HG03558 (cell line): ENCODE measurements around the gene PLCD3.
A peak's percentile ranks its signal among the peaks of the same experiment; 100 is the strongest.

Source experiments
- ATAC-seq: cut with Tn5 transposase; IDR thresholded peaks from one replicate; pipeline ENCODE4 v1.9.1; 2021; ENCODE audit warnings: moderate number of reproducible peaks; ENCODE audit not compliant: unreplicated experiment; ENCODE audit errors: extremely low read depth

The PLCD3 gene

DNA sequence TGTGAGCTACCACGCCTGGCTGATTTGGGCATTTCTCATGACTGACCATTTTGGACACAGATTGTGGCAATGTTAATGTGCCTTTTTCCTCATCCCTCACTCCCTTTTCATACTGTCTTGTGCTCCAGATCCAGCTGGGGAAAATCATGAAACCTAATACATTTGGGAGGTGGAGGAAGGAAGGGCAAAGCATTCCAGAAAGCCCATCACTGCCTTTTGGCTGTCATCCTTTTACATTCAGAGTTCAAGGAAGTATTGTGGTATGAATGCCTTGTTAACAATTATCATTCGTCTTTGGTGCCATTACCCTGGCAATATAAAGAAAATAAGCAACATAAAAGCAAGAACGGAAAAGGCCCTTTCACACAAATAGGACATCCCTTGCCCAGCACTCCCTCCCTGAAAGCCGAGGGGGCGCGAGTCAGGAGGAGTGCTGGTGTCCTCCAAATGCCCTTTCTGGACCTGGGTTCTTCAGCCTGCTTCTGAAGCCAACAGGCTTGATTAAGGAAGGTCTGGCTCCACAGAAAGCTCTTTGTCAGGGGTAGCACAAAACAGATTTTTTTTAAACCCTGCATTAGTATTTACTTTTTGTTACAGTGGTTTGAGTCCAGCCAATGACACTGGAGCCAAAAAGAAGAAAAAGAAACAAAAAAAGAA is 51.1 kb downstream of the PLCD3 start:
- no peak for ATAC-seq

DNA sequence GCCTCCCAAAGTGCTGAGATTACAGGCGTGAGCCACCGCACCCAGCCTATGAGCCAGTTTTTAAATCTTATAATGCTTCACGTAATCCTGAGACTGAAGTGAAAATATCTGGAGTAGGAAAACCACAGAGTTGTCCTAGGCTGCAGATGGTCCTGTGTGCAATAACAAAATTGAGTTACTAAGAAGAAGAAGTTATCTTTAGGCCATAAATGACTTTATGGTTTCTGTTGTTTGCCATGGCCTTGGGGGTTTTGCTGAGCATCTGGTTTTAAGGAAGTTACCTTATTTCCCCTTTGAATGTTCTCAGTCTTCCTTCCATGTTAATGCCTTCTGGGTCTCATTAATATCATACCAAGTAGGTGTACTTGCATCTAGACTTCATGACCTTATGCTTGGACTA is 54.7 kb downstream of the PLCD3 start:
- ATAC-seq: no peak

DNA sequence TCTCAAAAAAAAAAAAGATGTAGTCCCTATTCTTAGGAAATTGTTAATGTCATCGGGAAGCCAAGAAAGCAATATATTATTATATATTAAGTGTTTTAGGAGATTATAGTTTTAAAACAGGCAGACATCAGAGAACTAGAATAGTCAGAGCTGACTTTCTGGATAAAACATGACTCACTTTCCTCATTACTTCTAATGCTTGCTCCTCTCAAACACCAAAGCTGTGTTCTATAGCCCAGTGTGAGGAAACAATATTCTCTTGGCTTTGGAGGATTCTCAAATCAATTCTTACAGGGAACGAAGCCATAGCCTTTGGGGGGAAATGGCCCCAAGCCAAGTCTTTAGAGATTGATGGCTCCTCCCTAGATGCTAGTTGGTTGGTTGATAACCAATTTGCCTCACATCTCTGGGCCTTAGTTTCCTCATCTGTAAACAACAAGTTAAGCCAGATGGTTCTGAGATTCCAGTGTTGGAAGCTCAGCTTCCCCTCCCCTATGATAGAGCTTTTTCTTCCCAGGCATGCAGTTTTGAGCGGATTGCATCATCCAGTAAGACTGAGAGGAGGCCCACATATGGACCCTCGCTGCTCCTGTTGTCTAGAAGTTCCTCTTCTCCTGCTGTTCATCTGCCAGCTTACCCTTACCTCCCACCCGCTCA is 58.8 kb downstream of the PLCD3 start:
- no peak for ATAC-seq

DNA sequence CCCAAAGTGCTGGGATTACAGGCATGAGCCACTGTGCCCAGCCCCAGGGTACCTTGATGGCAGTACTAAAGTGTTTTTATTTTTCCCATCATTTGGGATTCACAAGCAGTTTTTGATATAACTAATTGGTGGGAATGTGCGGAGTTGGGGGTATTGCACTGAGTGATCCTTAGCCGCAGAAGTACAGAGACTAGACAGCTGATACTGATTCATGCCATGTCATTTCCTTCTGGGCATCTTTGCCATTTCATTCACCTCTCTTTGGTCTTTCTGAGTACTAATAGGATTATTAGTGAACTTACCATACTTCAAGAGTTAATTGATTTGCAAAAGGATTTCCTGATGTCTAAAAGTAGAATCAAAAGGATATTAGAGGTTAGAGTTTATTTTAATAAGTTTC is 61.5 kb downstream of the PLCD3 start:
- no peak for ATAC-seq

DNA sequence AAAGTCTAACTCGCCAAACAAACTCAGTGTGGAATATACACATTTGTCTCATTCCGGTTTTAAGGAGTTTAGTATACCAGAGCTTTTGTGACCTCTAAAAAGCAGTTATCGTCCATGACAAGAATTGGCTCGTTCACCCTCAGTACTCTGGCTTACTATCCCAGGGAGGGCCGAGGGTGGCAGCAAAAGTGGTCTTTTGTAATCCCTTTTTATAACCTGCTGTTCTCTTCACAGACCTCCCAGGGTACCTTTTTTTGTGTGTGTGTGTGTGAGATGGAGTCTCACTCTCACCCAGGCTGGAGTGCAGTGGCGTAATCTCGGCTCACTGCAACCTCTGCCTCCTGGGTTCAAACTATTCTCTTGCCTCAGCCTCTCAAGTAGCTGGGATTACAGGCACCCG is 62.3 kb downstream of the PLCD3 start:
- no peak for ATAC-seq

DNA sequence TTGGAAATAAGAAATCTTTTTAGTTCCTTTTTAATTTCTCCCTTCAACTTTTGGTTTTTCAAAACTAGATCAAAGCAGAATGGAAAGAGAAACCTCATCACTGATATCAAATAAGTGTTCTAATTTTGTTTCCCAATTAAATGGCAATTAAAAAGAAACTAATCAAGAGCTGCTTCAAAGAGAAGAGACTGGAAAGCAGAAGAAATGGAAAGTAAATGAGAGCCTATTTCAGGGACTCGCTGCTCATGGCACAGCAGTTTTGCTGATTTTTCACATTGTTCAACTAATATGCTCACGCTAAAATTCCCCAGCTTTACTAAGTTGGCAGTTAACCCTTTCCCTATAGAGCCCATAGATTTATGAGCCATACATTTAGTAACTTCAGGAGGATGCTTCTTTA is 64.7 kb downstream of the PLCD3 start:
- ATAC-seq: no peak

DNA sequence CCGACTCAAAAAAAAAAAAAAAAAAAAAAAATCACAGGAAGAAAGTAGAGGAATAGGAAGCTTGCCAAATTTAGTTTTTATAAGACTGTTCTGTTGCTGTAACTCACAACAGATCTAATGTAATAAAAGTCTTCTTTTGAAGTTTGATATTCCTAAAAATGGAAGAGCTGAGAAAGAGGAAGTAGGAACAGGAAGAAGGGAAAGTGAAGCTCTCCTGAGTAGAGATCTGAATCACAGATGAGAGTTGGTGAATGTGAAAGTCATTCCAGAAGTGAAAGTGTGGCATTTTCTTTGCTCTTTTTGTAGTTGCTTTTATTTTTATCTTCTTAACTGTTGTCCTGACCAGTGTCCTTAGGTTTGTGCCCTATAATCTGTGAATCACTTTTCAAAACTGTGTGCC is 69.1 kb downstream of the PLCD3 start:
- no peak for ATAC-seq

DNA sequence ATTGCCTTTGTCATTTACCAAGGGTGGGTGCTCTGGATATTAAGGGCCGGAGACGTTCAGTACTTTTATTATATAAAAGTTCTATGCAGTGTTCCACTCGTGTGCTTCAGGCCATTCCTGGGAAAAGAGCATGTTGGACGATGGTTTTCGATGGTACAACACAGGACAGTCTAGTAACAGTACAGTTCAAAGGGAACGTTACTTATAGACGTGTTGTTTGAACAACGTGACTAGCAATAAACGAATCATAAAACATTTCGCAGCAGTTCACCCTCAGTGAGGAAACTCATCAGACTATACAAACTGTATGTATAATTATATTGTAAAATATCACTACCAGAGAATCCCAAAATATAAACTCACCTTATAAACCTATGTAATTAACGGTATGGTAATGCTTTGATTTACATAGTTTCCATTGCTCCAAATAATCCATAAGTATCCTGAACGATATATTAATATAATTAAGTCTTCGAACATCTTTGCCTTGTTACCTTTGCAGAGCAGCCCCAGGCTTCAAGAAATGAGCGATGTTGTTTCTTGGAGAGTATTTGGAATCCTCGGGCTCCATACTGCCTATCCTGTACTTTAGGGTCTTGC is 70.6 kb downstream of the PLCD3 start:
- no peak for ATAC-seq

DNA sequence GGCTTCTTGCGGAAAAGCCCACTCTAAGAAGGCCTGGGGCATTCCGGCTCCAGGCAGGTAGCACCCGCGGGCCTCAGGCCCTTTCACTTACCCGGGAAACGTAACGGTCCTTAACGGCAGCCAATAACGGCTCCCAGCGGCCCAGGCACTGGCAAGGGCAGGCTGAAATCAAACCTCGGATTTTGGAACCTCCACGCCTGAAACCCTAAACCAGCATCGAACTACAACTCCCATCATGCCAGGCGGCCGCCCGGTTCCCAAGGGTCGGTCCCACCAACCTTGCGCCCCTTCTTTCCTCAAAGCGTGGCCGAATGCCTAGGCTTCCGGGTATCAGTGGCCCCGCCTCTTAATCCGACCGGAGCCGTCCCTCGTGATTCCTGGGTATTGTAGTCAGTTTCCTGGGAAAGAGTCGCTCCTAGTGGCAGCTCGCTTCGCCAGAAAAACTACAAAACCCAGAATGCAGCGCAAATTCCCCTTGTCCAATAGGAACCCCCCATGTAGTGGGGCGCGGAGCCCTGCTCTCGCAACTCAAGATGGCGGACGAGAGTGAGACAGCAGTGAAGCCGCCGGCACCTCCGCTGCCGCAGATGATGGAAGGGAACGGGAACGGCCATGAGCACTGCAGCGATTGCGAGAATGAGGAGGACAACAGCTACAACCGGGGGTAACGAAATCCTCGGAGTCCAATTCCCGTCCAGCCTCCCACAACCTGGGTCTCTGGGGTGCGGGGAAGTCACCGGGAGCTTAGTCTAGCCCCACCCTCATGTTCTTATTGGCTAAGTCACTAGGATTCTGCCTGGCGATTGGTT is 71.3 kb downstream of the PLCD3 start, which contains the start of gene NMT1:
Gene NMT1 (plus strand): TSS at position 521 of the 809 bp plus-strand sequence. CDS start 13 bp downstream, at position 534.
- ATAC-seq: peak; percentile 61

DNA sequence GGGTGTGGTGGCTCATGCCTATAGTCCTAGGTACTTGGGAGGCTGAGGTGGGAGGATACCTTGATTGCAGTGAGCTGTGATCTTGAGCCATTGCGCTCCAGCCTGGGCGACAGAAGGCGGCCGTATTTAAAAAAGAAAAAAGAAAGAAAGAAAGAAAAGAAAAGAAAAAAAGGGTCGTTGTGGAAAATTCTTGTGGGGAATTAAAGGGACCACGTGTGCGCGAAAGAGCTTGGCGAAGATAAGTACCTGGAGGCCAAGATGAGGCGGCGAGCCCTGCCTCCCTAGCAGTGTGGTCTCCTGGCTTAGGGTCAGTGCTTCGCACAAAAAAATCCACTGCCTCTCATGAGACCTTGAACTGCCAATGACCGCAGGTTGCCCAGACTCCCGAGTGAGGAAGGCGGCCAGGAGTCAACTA is 71.9 kb downstream of the PLCD3 start:
- no peak for ATAC-seq
